Ovary (tissue), 9 donors: ENCODE results near the gene APBB2. TPM values are rescaled to one million over a fixed set of nuclear protein-coding genes. Genes with fewer than 3 reads are reported as not detected.

Source experiments
- DNase-seq, 5 donors: peaks; one replicate each; pipeline ENCODE4 v3.0.0-alpha.2; 2019 to 2020
- H3K27ac ChIP-seq, 2 donors: fragments of 200-600 bp; one replicate each; pipeline versions ENCODE4 v1.5.1 to v1.8.0; 2019 to 2022
- H3K27me3 ChIP-seq: fragments of 200-600 bp; one replicate; pipeline ENCODE4 v1.8.0; 2022
- H3K36me3 ChIP-seq: fragments of 200-600 bp; sonication (generic); one replicate; pipeline ENCODE4 v1.5.1; 2019
- H3K4me1 ChIP-seq: one replicate; pipeline ENCODE4 v1.8.1; 2013; ENCODE audit warnings: mild to moderate bottlenecking, moderate library complexity; ENCODE audit not compliant: insufficient read depth
- H3K4me3 ChIP-seq: fragments of 200-600 bp; sonication (generic); one replicate; pipeline ENCODE4 v1.5.1; 2017
- H3K9me3 ChIP-seq, 2 donors: fragments of 200-600 bp in 1 of 2; sonication (generic) in 1 of 2; one replicate each; pipeline versions ENCODE4 v1.5.1 to v1.8.1; 2013 to 2019; ENCODE audit warnings: mild to moderate bottlenecking in 1 of 2, moderate library complexity in 1 of 2
- EP300 ChIP-seq: sonication (generic); formaldehyde crosslinking; IDR thresholded peaks from one replicate; pipeline ENCODE4 v1.6.1; 2017; ENCODE audit warnings: antibody characterized with exemption
- POLR2A ChIP-seq: fragments of 450-650 bp; IDR thresholded peaks from one replicate; pipeline ENCODE4 v1.6.1; 2017; ENCODE audit warnings: antibody characterized with exemption, mild to moderate bottlenecking, moderate library complexity
- WGBS, 3 donors: extraction: QIAGEN DNeasy Blood & Tissue Kit in 1 of 3; methylation state at CpG; one replicate each; pipeline versions ENCODE4 v1.1.5 to v1.1.7; 2013 to 2017; 5-methylcytosine and 5-hydroxymethylcytosine counted together
- intact Hi-C, 4 donors: fragments of 100-400 bp; cut with DNase I; formaldehyde crosslinking; loops; one replicate each; pipeline versions ENCODE4 v1.11.0 to v1.15.1; 2022 to 2023
- polyA plus RNA-seq, 2 donors: library from polyadenylated mRNA; stranded (reverse); fragments of 200-250 nt in 1 of 2; fragments of 350-450 nt in 1 of 2; fragmentation: Illumina TruSeq in 1 of 2; extraction: RNeasy Lipid Tissue Mini Kit (QIAGEN cat#74804) in 1 of 2; gene quantifications; one replicate each; pipeline ENCODE4 v1.2.3, GENCODE V29; 2013 to 2014
- total RNA-seq, 7 donors: library from RNA; depleted of rRNA in 2 of 7; stranded (reverse); fragments of >200 nt in 2 of 7; fragmentation: NEBNext Ultra II Directional in 3 of 7; extraction: Animal tissue kit (Norgen Biotek cat#: 25700) in 3 of 7; gene quantifications; one replicate each; pipeline versions ENCODE4 v1.1.0 to v1.2.4, GENCODE V29; 2016 to 2023
- TF ChIP-seq, protein P1 (sequence below), 3 donors: fragments of 450-650 bp in 2 of 3; fragments of 200-600 bp in 1 of 3; IDR thresholded peaks; one replicate each; pipeline versions ENCODE4 v1.5.1 to v1.8.0; 2016 to 2022; ENCODE audit warnings: antibody characterized with exemption in 3 of 3, mild to moderate bottlenecking in 1 of 3
- donor health status: DM: no; HTN: no; CAD: no; lungs with moderate emphysema.
- donor health status: DM: no; HTN: no; CAD: no.
- donor health status: Bipolar disorder and iron deficiency.
- donor health status: DM: yes; HTN: yes; CAD: no.
- donor health status: DM: no; HTN: no; CAD: no.
- donor health status: DM: yes; HTN: yes; CAD: no.

Gene APBB2
- total and polyA plus RNA-seq, 9 donors: 30.9 to 163 (median 80.1) TPM

DNA sequence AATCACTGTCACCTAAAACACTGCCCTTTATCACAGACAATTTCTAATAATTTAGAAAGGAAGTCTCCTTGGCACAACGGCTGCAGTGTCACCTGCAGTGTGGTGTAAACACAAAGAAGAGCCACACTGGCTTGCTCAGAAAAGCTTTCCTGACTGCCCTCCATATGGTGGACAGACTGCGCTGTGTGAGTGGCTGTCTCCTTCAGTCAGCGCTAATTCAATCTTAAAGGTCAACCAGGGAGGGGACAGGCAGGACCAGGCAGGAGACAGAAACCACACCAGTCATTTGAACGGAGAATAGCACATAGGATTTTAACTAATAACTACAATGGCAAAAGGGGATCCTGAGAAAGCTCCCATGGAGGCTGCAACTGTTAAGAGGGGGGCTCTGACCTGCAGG, 332.5 kb downstream of the APBB2 start:
- Histone ChIP-seq H3K4me3 (no peak overlapping the region), H3K27me3 (no peaks in the 10 kb centered on the region), H3K9me3 (no peaks in the 10 kb centered on the region), H3K36me3 (no peaks in the 10 kb centered on the region), H3K4me1 (no peaks in the 10 kb centered on the region), H3K27ac (no peak overlapping the region)
- intact Hi-C loops: no loop called here
- 93 to 95% (median 94%) methylated on average over 4 of the region's 4 CpGs for WGBS, 3 donors
- no peak for DNase-seq
- TF ChIP-seq, protein P1, sequence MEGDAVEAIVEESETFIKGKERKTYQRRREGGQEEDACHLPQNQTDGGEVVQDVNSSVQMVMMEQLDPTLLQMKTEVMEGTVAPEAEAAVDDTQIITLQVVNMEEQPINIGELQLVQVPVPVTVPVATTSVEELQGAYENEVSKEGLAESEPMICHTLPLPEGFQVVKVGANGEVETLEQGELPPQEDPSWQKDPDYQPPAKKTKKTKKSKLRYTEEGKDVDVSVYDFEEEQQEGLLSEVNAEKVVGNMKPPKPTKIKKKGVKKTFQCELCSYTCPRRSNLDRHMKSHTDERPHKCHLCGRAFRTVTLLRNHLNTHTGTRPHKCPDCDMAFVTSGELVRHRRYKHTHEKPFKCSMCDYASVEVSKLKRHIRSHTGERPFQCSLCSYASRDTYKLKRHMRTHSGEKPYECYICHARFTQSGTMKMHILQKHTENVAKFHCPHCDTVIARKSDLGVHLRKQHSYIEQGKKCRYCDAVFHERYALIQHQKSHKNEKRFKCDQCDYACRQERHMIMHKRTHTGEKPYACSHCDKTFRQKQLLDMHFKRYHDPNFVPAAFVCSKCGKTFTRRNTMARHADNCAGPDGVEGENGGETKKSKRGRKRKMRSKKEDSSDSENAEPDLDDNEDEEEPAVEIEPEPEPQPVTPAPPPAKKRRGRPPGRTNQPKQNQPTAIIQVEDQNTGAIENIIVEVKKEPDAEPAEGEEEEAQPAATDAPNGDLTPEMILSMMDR (IDR thresholded peaks at IDR 0.05): no peak
- TF ChIP-seq EP300: no peak
- no peak for TF ChIP-seq POLR2A

GRCh38 chr4:40881096-40881495, 333.2 kb downstream of the APBB2 start:
- Histone ChIP-seq H3K27ac (no peak overlapping the region), H3K9me3 (no peaks in the 10 kb centered on the region), H3K4me3 (no peak overlapping the region), H3K36me3 (no peaks in the 10 kb centered on the region), H3K4me1 (no peaks in the 10 kb centered on the region), H3K27me3 (no peaks in the 10 kb centered on the region)
- TF ChIP-seq EP300 (no peak), POLR2A (no peak)
- intact Hi-C loops: no loop called here
- WGBS, 3 donors: 61 to 71% (median 66%) methylated on average over 2 of the region's 2 CpGs
- no peak for DNase-seq

- no peaks in the 10 kb centered on the region for H3K4me1 ChIP-seq
- TF ChIP-seq POLR2A (no peak), EP300 (no peak)
- TF ChIP-seq, protein P1 (IDR thresholded peaks at IDR 0.05): no peak
- H3K9me3 ChIP-seq: no peaks in the 10 kb centered on the region
- no peak overlapping the region for H3K4me3 ChIP-seq
- H3K27ac ChIP-seq: no peak overlapping the region
- DNase-seq: no peak
- intact Hi-C loops: no loop called here
- H3K27me3 ChIP-seq: no peaks in the 10 kb centered on the region
- WGBS, 3 donors: 84 to 98% (median 96%) methylated on average over 6 of the region's 6 CpGs
- H3K36me3 ChIP-seq: no peaks in the 10 kb centered on the region
Measured at GRCh38 chr4:40878548-40879055, 335.7 kb downstream of the APBB2 start.

- WGBS, 3 donors: 91 to 94% (median 92%) methylated on average over 6 of the region's 6 CpGs
- intact Hi-C loops: no loop called here
- no peaks in the 10 kb centered on the region for H3K36me3 ChIP-seq
- no peak for DNase-seq
- H3K4me1 ChIP-seq: no peaks in the 10 kb centered on the region
- no peak overlapping the region for H3K4me3 ChIP-seq
- no peak for TF ChIP-seq EP300
- no peak for TF ChIP-seq POLR2A
- TF ChIP-seq, protein P1 (IDR thresholded peaks at IDR 0.05): no peak
- no peaks in the 10 kb centered on the region for H3K27me3 ChIP-seq
- H3K9me3 ChIP-seq: no peaks in the 10 kb centered on the region
- no peak overlapping the region for H3K27ac ChIP-seq
Measured at GRCh38 chr4:40877081-40877480, 337.3 kb downstream of the APBB2 start.

DNA sequence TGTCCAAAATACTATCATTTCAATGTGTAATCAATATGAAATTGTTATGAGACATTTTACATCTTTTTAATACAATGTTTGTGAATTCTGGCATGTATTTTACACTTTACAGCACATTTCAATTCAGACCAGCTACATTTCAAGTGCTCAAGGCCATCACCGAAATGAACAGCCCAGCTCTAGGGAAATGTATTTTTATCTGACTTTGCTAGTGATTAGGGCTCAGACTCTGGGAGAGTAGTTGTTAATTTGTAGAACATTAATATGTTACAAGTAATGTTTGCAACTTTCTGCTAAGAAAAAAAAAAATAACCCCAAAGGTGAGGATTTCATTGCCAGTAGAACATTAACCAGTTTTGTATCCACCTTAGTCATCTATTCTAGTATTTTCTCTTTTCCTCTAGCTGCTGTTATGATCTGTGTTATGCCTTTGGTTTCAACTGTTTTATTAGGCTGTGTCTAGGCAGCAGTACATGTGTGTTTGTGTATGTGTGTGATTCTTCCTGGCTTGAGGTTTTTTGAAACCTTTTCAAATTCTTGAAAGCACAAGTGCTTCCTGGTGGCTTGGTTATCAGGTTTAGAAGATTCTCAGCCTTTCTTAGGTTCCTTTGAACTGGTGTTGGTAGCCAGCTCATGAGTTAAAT, 338.7 kb downstream of the APBB2 start:
- Histone ChIP-seq H3K4me3 (no peak overlapping the region), H3K36me3 (no peaks in the 10 kb centered on the region), H3K27me3 (no peaks in the 10 kb centered on the region), H3K9me3 (no peaks in the 10 kb centered on the region), H3K4me1 (no peaks in the 10 kb centered on the region), H3K27ac (no peak overlapping the region)
- TF ChIP-seq, protein P1 (IDR thresholded peaks at IDR 0.05): no peak
- TF ChIP-seq POLR2A (no peak), EP300 (no peak)
- intact Hi-C loops: no loop called here
- DNase-seq: no peak
- 12 to 36% (median 21%) methylated on average over 1 of the region's 1 CpG for WGBS, 3 donors
